Testis (tissue), 2 donors: ENCODE measurements around the gene ZNF236.

ENCODE experiments used
- CTCF ChIP-seq, 3 experiments: fragments of 450-650 bp in 2 of 3; fragments of 200-600 bp in 1 of 3; sonication (generic) in 1 of 3; IDR thresholded peaks; one replicate each; pipeline ENCODE4 v1.5.1; 2016 to 2019; ENCODE audit warnings: antibody characterized with exemption in 3 of 3, mild to moderate bottlenecking in 2 of 3, moderate library complexity in 1 of 3
- POLR2A ChIP-seq: fragments of 450-650 bp; IDR thresholded peaks from one replicate; pipeline ENCODE4 v1.6.1; 2017; ENCODE audit warnings: antibody characterized with exemption, mild to moderate bottlenecking, moderate library complexity

- TF ChIP-seq CTCF (IDR thresholded peaks at IDR 0.05): no peak
- TF ChIP-seq POLR2A: no peak
Observed at GRCh38 chr18:76806301-76806700, 16.1 kb upstream of the ZNF236 start.
